Putamen (tissue), 1 donor: ENCODE measurements around the gene KCNB1.

ENCODE experiments used
- DNase-seq: peaks from one replicate; pipeline ENCODE4 v3.0.0-alpha.2; 2016; ENCODE audit warnings: low spot score

KCNB1 gene

DNA sequence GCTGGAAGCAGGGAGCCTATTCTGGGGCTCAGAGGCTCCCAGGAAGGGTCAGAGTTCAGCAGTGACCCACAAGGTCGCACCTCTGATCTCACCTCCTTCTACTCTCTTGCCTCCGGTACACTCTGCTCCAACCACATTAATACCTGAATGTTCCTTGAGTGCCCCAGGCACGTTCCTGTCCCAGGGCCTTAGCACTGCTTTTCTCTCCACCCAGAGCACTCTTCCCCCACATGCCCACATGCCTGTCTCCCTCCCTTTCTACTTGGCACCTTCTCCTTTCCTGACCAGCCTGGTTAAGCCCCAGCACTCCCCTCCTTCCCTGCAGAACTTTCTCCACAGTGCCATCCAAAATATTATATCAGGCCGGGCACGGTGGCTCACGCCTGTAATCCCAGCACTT is 13.4 kb downstream of the KCNB1 start:
- DNase-seq = no peak

GRCh38 chr20:49468412-49468811 is 14.1 kb downstream of the KCNB1 start:
- peak; percentile 70 for DNase-seq

DNA sequence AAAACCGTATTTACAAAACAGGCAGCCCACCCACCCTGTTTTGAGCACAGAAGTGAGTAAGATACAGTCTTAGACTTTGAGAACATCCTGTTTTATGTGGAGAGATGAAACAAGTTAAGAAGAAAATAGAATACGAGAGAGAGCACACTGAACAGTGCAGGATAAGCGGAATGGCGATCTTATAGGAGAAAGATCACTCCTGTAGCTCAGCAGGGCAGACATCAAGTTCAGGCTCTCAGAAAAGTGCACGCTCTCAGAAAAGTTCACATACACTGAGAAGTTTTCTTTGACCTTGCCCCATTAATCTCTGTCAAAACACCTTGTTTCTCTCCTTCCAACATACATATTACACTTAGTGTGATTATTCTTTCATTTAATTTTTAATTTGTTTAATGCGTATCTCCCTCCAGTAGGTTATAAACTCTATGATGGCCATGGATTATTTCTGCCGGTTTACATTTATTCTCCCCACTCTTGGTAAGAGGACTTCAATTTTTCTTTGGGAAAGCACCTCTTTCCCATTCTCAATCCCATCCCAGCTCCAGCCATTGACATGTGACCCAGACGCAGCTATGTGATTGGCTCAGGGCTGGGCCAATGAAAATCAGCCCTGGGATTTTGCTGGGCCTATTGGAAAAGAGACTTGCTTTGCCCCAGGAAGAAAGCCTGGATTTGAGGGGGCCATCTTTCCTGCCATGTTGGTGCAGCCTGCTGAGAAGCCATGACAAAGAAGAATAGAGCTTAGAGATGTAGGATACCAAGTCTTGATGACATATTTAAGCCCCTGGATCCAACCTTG is 16.2 kb downstream of the KCNB1 start:
- DNase-seq = no peak

DNA sequence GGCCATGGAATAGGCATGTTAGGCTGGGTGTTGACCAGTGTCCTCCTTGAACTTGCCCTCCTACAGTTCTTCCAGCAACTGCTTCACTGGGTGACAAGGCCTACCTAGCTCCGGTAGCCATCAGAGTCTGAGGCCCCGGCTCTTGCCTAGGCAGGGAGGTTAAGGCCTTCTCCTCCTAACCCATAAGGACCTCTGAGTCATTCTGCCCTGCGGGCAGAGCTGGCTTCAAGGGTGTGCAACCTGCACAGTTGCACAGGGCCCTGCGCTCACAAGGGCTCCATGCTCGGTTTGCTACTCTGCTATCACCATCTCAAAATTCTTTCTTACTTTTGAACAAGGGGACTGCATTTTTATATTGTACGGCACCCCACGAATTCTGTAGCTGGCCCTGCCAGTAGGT is 17.9 kb downstream of the KCNB1 start:
- DNase-seq = no peak

GRCh38 chr20:49462626-49463025 is 19.8 kb downstream of the KCNB1 start:
- DNase-seq = no peak

- DNase-seq = no peak
Measured at GRCh38 chr20:49461894-49462620, 20.4 kb downstream of the KCNB1 start.

DNA sequence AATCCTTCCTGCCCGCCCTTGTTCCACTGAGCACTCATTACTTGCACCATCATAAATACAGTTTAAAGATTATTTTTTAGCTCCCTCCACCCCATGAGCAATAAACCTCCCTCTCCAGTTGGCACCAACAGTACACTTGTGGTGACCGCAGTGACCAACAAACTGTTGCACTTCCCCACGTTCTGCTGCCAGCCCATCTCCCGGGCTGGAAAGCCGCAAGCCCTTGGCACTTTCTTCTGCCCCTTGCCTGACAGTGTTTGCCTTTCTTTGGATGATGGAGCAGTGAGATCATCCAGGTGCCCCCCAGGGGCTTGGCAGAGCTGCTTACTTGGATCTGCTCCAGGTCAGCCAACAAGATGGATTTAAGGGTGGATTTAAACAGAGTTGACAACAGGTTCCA is 21.6 kb downstream of the KCNB1 start:
- no peak for DNase-seq

DNA sequence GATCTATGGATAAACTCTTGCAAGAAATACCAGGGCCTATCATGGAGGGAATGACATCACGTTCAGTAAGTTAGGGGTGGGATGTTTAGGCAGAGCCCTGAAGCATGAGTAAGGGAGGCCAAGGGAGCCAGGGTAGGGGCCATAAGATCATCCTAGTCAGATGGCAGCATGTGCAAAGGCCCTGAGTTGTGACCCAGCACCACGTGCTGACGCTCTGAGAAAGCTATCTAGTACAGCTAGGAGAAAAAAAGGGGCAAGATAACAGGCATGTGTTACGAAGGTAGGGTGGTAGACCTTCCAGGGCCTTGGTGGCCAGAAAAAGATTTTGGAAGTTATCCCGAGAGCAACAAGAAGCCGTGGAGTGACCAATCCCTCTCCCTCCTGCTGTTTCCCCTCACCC is 22.3 kb downstream of the KCNB1 start:
- DNase-seq = no peak

DNA sequence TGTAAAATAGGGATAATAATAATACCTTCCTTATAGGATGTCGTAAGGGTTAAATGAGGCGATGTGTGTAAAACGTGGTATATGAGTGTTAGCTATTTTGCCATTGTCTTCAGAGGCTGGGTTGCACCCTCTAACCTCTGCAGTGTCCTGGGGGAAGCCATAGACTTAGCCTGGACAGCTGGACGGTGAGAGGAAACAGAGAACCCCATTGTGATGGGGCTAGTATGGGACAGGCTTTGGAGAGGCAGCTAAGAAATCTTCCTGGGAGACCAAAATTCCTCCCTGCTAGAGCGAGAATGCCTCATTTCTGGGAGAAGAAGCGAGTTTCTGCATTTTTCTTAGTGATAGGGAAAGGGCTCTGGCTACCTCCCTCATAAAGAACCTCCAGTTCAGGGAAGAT is 22.8 kb downstream of the KCNB1 start:
- no peak for DNase-seq

DNA sequence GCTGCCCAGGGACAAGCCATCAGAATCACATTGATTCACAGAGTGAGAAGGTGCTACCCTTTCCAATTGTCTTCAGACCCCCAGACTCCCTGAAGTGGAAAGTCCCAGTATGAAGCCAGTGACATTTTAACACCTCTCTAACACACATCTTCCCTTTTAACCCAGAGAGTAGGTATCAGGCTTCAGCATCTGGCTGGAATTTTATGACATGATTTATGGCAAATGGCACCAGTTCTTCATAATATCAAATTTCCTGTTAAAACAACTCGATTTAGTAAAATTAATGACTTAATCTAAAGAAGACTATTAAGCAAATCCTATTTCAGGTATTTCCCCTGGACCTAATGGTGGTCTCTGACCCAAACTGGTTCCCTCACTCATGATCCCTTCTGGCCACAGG is 25.0 kb downstream of the KCNB1 start:
- DNase-seq = no peak

GRCh38 chr20:49456646-49457045 is 25.8 kb downstream of the KCNB1 start:
- no peak for DNase-seq

- no peak for DNase-seq
Measured at GRCh38 chr20:49455691-49456090, 26.8 kb downstream of the KCNB1 start.

- peak; percentile 63 for DNase-seq
Measured at GRCh38 chr20:49452011-49452482, 30.4 kb downstream of the KCNB1 start.

GRCh38 chr20:49450281-49450721 is 32.2 kb downstream of the KCNB1 start:
- no peak for DNase-seq

- no peak for DNase-seq
Measured at GRCh38 chr20:49448917-49449316, 33.6 kb downstream of the KCNB1 start.

DNA sequence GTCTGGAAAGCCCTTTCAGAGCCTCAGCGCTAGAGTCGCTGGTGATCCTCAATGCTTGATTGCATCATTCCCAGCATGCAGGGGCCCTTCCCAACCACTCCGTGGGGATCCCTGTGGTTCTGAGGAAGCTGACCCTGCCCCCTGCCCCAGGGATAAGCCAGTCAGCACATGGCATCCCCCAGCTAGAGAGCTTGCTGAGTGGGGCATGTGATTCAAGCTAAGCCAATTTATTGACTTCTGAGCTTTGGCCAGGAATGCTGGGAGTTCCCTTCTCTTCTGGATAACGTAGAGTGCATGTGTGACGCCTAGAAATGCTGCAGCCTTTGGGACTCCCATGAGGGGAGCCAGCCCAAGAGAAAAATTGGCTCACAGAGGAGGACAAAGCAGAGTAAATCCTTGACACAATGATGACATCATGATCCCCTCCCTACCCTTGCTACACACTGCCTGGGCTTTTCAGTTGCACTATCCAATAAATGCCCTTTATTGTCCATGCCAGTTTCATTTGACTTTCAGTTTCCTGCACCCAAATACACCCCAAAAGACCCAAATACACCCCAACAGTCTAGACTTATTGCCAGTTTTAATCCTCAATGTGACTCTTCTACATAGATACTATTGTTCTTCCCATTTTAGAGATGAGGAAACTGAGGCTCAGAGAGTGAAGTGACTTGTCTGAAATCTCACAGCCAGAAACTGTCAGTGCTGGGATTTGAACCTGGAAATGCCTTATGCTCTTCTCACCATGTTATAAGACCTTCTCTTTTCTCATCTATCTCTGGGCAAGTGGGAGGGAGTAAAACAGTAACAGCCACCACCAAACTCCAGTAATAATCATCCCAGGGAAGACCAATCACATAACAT is 34.3 kb downstream of the KCNB1 start:
- no peak for DNase-seq

DNA sequence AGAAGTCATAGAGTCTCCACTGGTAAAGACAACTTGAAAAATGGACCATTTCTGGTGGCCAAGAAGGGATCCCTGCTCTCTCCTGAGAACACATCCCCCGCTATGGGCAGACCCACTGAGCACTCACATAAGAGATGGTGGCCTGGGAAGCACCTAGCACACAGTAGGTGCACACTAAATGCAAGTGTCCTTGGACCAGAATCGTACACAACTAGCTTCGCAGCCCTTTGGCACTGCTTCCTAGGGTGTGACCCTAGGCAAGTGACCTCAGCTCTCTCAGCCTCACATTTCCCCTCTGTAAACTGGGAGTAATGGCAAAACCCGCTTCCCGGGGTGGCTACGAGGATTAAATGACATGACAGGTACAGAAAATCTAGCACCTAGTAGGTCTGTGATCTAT is 35.1 kb downstream of the KCNB1 start:
- no peak for DNase-seq

GRCh38 chr20:49446808-49447207 is 35.7 kb downstream of the KCNB1 start:
- no peak for DNase-seq

DNA sequence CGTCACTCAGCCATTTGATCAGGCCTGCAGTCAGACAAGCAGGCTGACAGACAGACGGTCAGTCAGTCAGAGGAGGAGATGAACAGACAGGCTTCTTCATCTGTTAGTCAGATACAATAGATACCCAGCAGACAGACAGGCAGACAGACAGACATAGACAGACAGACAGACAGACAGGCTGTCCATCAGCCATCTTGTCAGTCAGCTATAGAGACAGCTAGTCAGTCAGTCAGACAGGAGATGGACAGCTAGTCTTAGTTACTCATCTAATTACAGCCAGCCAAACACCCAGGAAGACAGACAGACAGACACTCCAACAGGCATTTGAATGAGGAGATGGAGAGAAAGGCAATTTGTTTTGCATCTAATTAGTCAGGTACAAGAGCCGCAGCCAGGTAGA is 36.4 kb downstream of the KCNB1 start:
- no peak for DNase-seq

DNA sequence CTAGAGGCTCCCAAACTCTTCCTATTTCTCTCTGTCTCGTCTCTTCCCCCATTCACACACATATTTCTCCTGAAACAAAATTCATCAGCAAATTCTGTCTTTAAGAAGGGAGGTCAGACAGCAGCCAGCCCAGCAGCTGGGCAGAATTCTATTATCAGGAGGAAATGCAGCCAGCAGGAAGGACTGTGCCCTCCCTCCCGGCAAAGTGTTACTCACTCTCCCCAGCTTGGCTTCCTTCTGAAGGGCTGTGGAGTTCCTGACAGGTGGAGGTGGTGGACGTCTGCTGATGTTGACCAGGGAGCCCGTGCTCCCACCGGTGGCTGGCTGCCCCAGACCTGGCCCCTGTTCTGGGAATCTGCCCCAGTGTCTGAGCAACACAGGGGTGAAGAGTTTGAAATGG is 37.3 kb downstream of the KCNB1 start:
- no peak for DNase-seq

GRCh38 chr20:49444553-49444990 is 37.9 kb downstream of the KCNB1 start:
- DNase-seq = no peak

DNA sequence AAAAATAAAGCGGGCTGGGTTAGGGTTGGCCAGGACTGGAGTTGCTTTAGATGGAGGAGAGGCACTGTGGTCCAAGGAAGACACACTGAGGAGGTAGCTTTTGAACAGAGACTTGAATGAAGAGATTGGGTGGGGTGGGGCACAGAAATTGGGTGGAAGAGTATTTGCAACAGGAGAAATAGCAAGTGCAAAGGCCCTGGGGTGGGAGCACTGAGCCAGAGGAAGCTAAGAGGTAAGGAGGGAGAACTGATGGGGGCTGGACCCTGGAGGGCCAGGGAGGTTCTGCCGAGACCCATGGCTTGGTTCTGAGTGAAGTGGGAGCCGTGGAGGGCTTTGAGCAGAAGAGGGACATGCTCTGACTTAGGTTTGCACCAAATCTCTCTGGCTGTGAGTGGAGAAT is 45.4 kb downstream of the KCNB1 start:
- no peak for DNase-seq
